Ovary (tissue), 3 donors: ENCODE results near the gene ELAVL2.
"Not testable (repeated sequence)": the region's sequence is repeated elsewhere in the genome, so short reads cannot be mapped to it uniquely, and the experiment has no call there.

Experiments
- CTCF ChIP-seq, 3 donors: fragments of 450-650 bp in 2 of 3; fragments of 200-600 bp in 1 of 3; IDR thresholded peaks; one replicate each; pipeline versions ENCODE4 v1.5.1 to v1.8.0; 2016 to 2022; ENCODE audit warnings: antibody characterized with exemption in 3 of 3, mild to moderate bottlenecking in 1 of 3
- POLR2A ChIP-seq: fragments of 450-650 bp; IDR thresholded peaks from one replicate; pipeline ENCODE4 v1.6.1; 2017; ENCODE audit warnings: antibody characterized with exemption, mild to moderate bottlenecking, moderate library complexity
- donor health status: DM: no; HTN: no; CAD: no.

GRCh38 chr9:23723048-23723447, 103.0 kb downstream of the ELAVL2 start:
- not testable (repeated sequence) for TF ChIP-seq CTCF (IDR thresholded peaks at IDR 0.05); POLR2A
